Liver (tissue), 9 donors: ENCODE results near the gene CYREN. TPM values are rescaled to one million over a fixed set of nuclear protein-coding genes. Genes with fewer than 3 reads are reported as not detected.

Source experiments
- DNase-seq: peaks from one replicate; pipeline ENCODE4 v3.0.0-alpha.2; 2017; ENCODE audit warnings: low spot score
- H3K27ac ChIP-seq, 2 donors: one replicate each; pipeline ENCODE4 v1.7.0; 2013; ENCODE audit warnings: inconsistent platforms in 2 of 2, low read length in 2 of 2, control low read depth in 1 of 2, low read depth in 1 of 2, mild to moderate bottlenecking in 1 of 2
- H3K27me3 ChIP-seq, 4 donors: one replicate each; pipeline versions ENCODE4 v1.6.1 to v1.7.0; 2013; ENCODE audit warnings: low read length in 3 of 4, inconsistent platforms in 1 of 4, mild to moderate bottlenecking in 1 of 4, moderate library complexity in 1 of 4; ENCODE audit not compliant: control insufficient read depth in 4 of 4, insufficient read depth in 4 of 4
- H3K36me3 ChIP-seq, 4 donors: one replicate each; pipeline versions ENCODE4 v1.6.1 to v1.7.0; 2013; ENCODE audit warnings: low read length in 3 of 4, mild to moderate bottlenecking in 3 of 4, low read depth in 1 of 4, moderate library complexity in 1 of 4; ENCODE audit not compliant: control insufficient read depth in 4 of 4, insufficient read depth in 3 of 4
- H3K4me1 ChIP-seq, 4 donors: one replicate each; pipeline versions ENCODE4 v1.6.1 to v1.7.0; 2013; ENCODE audit warnings: low read length in 3 of 4, mild to moderate bottlenecking in 3 of 4, moderate library complexity in 1 of 4; ENCODE audit not compliant: control insufficient read depth in 4 of 4, insufficient read depth in 4 of 4
- H3K4me3 ChIP-seq, 3 donors: one replicate each; pipeline versions ENCODE4 v1.6.1 to v1.7.0; 2013; ENCODE audit warnings: low read length in 3 of 3, control low read depth in 1 of 3, low read depth in 1 of 3, mild to moderate bottlenecking in 1 of 3
- H3K9ac ChIP-seq, 2 donors: one replicate each; pipeline ENCODE4 v1.7.0; 2013; ENCODE audit warnings: low read length in 2 of 2, mild to moderate bottlenecking in 2 of 2, moderate library complexity in 2 of 2, control low read depth in 1 of 2, low read depth in 1 of 2
- H3K9me3 ChIP-seq, 4 donors: one replicate each; pipeline versions ENCODE4 v1.6.1 to v1.7.0; 2013; ENCODE audit warnings: low read length in 3 of 4; ENCODE audit not compliant: control insufficient read depth in 4 of 4
- EGR1 ChIP-seq, 2 donors: IDR thresholded peaks; 2 replicates each; pipeline ENCODE4 v1.6.1; 2016 to 2018; ENCODE audit warnings: antibody characterized with exemption in 2 of 2, low read depth in 2 of 2
- FOXA1 ChIP-seq: IDR thresholded peaks from 2 replicates; pipeline ENCODE4 v1.6.1; 2016; ENCODE audit warnings: antibody characterized with exemption
- GABPA ChIP-seq, 2 donors: IDR thresholded peaks in 1 of 2; conservative IDR thresholded peaks in 1 of 2; 2 replicates each; pipeline ENCODE4 v1.6.1; 2016; ENCODE audit warnings: antibody characterized with exemption in 2 of 2, mild to moderate bottlenecking in 1 of 2, moderate library complexity in 1 of 2
- HNF4G ChIP-seq: IDR thresholded peaks from 2 replicates; pipeline ENCODE4 v1.6.1; 2016; ENCODE audit warnings: antibody characterized with exemption
- JUND ChIP-seq, 2 donors: IDR thresholded peaks; 2 replicates each; pipeline ENCODE4 v1.6.1; 2016; ENCODE audit warnings: antibody characterized with exemption in 2 of 2
- MAX ChIP-seq: IDR thresholded peaks from 2 replicates; pipeline ENCODE4 v1.6.1; 2016; ENCODE audit warnings: antibody characterized with exemption
- RAD21 ChIP-seq, 2 donors: IDR thresholded peaks; 2 replicates each; pipeline ENCODE4 v1.6.1; 2016; ENCODE audit warnings: antibody characterized with exemption in 2 of 2, mild to moderate bottlenecking in 2 of 2
- REST ChIP-seq: IDR thresholded peaks from 2 replicates; pipeline ENCODE4 v1.6.1; 2016; ENCODE audit warnings: antibody characterized with exemption, mild to moderate bottlenecking
- RXRA ChIP-seq, 2 donors: IDR thresholded peaks; 2 replicates each; pipeline ENCODE4 v1.6.1; 2017 to 2018; ENCODE audit warnings: antibody characterized with exemption in 2 of 2, mild to moderate bottlenecking in 1 of 2
- SP1 ChIP-seq: IDR thresholded peaks from 2 replicates; pipeline ENCODE4 v1.6.1; 2018; ENCODE audit warnings: antibody characterized with exemption, mild to moderate bottlenecking
- TAF1 ChIP-seq: conservative IDR thresholded peaks from 2 replicates; pipeline ENCODE4 v1.6.1; 2016; ENCODE audit warnings: antibody characterized with exemption, mild to moderate bottlenecking
- YY1 ChIP-seq: IDR thresholded peaks from 2 replicates; pipeline ENCODE4 v1.6.1; 2016; ENCODE audit warnings: antibody characterized with exemption, mild to moderate bottlenecking
- WGBS: extraction: QIAGEN DNeasy Blood & Tissue Kit; methylation state at CpG from one replicate; pipeline ENCODE4 v1.1.7; 2013; 5-methylcytosine and 5-hydroxymethylcytosine counted together
- polyA plus RNA-seq, 2 donors: library from polyadenylated mRNA; stranded (reverse) in 1 of 2; unstranded in 1 of 2; fragments of 200-250 nt in 1 of 2; fragments of >200 nt in 1 of 2; fragmentation: Nextera tagmentation in 1 of 2; extraction: Ambion mirVana in 1 of 2; gene quantifications; one replicate each; pipeline versions ENCODE4 v1.2.1 to v1.2.3, GENCODE V29; 2013 to 2015
- total RNA-seq, 2 donors: library from RNA; depleted of rRNA; stranded (reverse); fragments of >200 nt; gene quantifications; one replicate each; pipeline ENCODE4 v1.2.3, GENCODE V29; 2014
- TF ChIP-seq, protein P1 (sequence below): IDR thresholded peaks from 2 replicates; pipeline ENCODE4 v1.6.1; 2016; ENCODE audit warnings: antibody characterized with exemption
- TF ChIP-seq, protein P2 (sequence below): IDR thresholded peaks from 2 replicates; pipeline ENCODE4 v1.6.1; 2016; ENCODE audit warnings: antibody characterized with exemption
- TF ChIP-seq, protein P3 (sequence below): fragments of 150-350 bp; IDR thresholded peaks from 2 replicates; pipeline ENCODE4 v1.5.1; 2017; ENCODE audit warnings: improper control_type of control experiment, low read depth, low read length; ENCODE audit not compliant: missing input control
- donor health status: healthy.
- donor health status: healthy.
- donor health status: healthy.
- donor health status: healthy.
- donor health status: healthy.

The CYREN gene
- total and polyA plus RNA-seq, 4 donors = 13.2 to 20.3 (median 16.0) TPM

GRCh38 chr7:135195968-135196629 lies 25.6 kb upstream of the CYREN start:
- Histone ChIP-seq H3K27me3 (no peaks in the 10 kb centered on the region), H3K9me3 (no peaks in the 10 kb centered on the region), H3K4me3 (no peak overlapping the region), H3K9ac (no peak overlapping the region), H3K36me3 (peaks cover 19 to 68% (median 45%) of the 10 kb centered on the region in 4 donors), H3K4me1 (no peaks in the 10 kb centered on the region), H3K27ac (no peak overlapping the region)
- WGBS = 97% methylated on average over 14 of the region's 14 CpGs
- DNase-seq = no peak
- TF ChIP-seq RXRA (IDR thresholded peaks at IDR 0.05) = no peak
- TF ChIP-seq HNF4G = no peak
- TF ChIP-seq RAD21 (IDR thresholded peaks at IDR 0.05) = no peak

DNA sequence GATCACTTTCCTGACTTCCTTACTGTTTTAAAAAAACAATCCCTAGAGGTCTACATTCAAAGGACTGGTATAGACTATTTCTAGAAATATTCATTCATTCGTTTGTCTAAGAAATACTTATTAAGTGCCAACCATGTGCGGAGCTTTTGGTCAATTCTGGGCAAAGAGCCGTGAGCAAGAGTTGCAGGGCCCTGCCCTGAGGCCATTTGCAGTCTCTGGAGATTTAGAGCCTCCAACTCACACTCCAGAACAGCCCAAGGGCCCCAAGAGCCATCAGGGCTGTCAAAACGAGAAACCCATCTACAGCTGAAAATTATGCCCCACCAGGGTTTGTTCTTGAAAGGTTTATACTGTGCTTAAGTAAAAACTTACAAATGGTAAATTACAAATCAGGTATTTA lies 24.6 kb upstream of the CYREN start:
- TF ChIP-seq GABPA (IDR thresholded peaks at IDR 0.05 in 1 of 2, conservative IDR thresholded peaks at IDR 0.05 in 1 of 2) (no peak), YY1 (no peak), FOXA1 (no peak), TAF1 (no peak), JUND (IDR thresholded peaks at IDR 0.05) (no peak), REST (no peak), HNF4G (no peak), RXRA (IDR thresholded peaks at IDR 0.05) (no peak), SP1 (no peak), MAX (no peak), EGR1 (IDR thresholded peaks at IDR 0.05; ENCODE audit: low read depth in 2 of 2) (no peak)
- TF ChIP-seq, protein P1, sequence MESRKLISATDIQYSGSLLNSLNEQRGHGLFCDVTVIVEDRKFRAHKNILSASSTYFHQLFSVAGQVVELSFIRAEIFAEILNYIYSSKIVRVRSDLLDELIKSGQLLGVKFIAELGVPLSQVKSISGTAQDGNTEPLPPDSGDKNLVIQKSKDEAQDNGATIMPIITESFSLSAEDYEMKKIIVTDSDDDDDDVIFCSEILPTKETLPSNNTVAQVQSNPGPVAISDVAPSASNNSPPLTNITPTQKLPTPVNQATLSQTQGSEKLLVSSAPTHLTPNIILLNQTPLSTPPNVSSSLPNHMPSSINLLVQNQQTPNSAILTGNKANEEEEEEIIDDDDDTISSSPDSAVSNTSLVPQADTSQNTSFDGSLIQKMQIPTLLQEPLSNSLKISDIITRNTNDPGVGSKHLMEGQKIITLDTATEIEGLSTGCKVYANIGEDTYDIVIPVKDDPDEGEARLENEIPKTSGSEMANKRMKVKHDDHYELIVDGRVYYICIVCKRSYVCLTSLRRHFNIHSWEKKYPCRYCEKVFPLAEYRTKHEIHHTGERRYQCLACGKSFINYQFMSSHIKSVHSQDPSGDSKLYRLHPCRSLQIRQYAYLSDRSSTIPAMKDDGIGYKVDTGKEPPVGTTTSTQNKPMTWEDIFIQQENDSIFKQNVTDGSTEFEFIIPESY = no peak
- TF ChIP-seq, protein P2, sequence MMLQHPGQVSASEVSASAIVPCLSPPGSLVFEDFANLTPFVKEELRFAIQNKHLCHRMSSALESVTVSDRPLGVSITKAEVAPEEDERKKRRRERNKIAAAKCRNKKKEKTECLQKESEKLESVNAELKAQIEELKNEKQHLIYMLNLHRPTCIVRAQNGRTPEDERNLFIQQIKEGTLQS = no peak
- TF ChIP-seq, protein P3, sequence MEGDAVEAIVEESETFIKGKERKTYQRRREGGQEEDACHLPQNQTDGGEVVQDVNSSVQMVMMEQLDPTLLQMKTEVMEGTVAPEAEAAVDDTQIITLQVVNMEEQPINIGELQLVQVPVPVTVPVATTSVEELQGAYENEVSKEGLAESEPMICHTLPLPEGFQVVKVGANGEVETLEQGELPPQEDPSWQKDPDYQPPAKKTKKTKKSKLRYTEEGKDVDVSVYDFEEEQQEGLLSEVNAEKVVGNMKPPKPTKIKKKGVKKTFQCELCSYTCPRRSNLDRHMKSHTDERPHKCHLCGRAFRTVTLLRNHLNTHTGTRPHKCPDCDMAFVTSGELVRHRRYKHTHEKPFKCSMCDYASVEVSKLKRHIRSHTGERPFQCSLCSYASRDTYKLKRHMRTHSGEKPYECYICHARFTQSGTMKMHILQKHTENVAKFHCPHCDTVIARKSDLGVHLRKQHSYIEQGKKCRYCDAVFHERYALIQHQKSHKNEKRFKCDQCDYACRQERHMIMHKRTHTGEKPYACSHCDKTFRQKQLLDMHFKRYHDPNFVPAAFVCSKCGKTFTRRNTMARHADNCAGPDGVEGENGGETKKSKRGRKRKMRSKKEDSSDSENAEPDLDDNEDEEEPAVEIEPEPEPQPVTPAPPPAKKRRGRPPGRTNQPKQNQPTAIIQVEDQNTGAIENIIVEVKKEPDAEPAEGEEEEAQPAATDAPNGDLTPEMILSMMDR = no peak
- Histone ChIP-seq H3K27me3 (no peaks in the 10 kb centered on the region), H3K27ac (no peak overlapping the region), H3K4me3 (no peak overlapping the region), H3K36me3 (peaks cover 19 to 68% (median 41%) of the 10 kb centered on the region in 4 donors), H3K4me1 (no peaks in the 10 kb centered on the region), H3K9me3 (no peaks in the 10 kb centered on the region), H3K9ac (no peak overlapping the region)
- DNase-seq = no peak
- 95% methylated on average over 4 of the region's 4 CpGs for WGBS
